NCI-H128 (cell line): ENCODE data around the gene JAKMIP1.
A peak's percentile ranks its signal among the peaks of the same experiment; 100 is the strongest.
"Not testable (repeated sequence)": the region's sequence is repeated elsewhere in the genome, so short reads cannot be mapped to it uniquely, and the experiment has no call there.

ENCODE experiments used
- DNase-seq: peaks from one replicate; lab custom pipeline; 2025; ENCODE audit not compliant: unreplicated experiment; lab: John Stamatoyannopoulos, UW

JAKMIP1 gene

GRCh38 chr4:6020613-6021012, 179.7 kb downstream of the JAKMIP1 start:
- no peak for DNase-seq

- DNase-seq: no peak
Observed at GRCh38 chr4:6019316-6020263, 180.8 kb downstream of the JAKMIP1 start.

- no peak for DNase-seq
Observed at GRCh38 chr4:6018331-6018730, 182.0 kb downstream of the JAKMIP1 start, which contains the start of gene C4orf50. Gene C4orf50, minus strand, starts transcription at chr4:6018431.

GRCh38 chr4:6017800-6018199, 182.5 kb downstream of the JAKMIP1 start:
- DNase-seq: no peak

- no peak for DNase-seq
Observed at GRCh38 chr4:6017030-6017429, 183.3 kb downstream of the JAKMIP1 start.

GRCh38 chr4:6013564-6013963, 186.8 kb downstream of the JAKMIP1 start:
- DNase-seq: no peak

- DNase-seq: no peak
Observed at GRCh38 chr4:6012200-6012599, 188.1 kb downstream of the JAKMIP1 start.

- no peak for DNase-seq
Observed at GRCh38 chr4:6011686-6012085, 188.7 kb downstream of the JAKMIP1 start.

- no peak for DNase-seq
Observed at GRCh38 chr4:6011271-6011671, 189.1 kb downstream of the JAKMIP1 start.

GRCh38 chr4:6010789-6011188, 189.6 kb downstream of the JAKMIP1 start:
- no peak for DNase-seq

- DNase-seq: no peak
Observed at GRCh38 chr4:6009452-6009851, 190.9 kb downstream of the JAKMIP1 start.

GRCh38 chr4:6008766-6009385, 191.5 kb downstream of the JAKMIP1 start:
- no peak for DNase-seq

- no peak for DNase-seq
Observed at GRCh38 chr4:6008092-6008551, 192.2 kb downstream of the JAKMIP1 start.

GRCh38 chr4:6005175-6005574, 195.2 kb downstream of the JAKMIP1 start:
- no peak for DNase-seq

GRCh38 chr4:6003485-6003884, 196.9 kb downstream of the JAKMIP1 start:
- not testable (repeated sequence) for DNase-seq

GRCh38 chr4:6002926-6003325, 197.4 kb downstream of the JAKMIP1 start:
- DNase-seq: no peak

- DNase-seq: no peak
Observed at GRCh38 chr4:6002492-6002833, 197.9 kb downstream of the JAKMIP1 start.

GRCh38 chr4:6001680-6002491, 198.5 kb downstream of the JAKMIP1 start:
- no peak for DNase-seq

- DNase-seq: no peak
Observed at GRCh38 chr4:5999830-6000365, 200.5 kb downstream of the JAKMIP1 start.

GRCh38 chr4:5999356-5999755, 201.0 kb downstream of the JAKMIP1 start:
- DNase-seq: no peak

GRCh38 chr4:5998333-5998936, 201.9 kb downstream of the JAKMIP1 start:
- peak; percentile 36 for DNase-seq
